ENCODE measurements around the gene MCEMP1.

GRCh38 chr19:7665076-7665475 is 11.8 kb upstream of the MCEMP1 start:
- TF ChIP-seq EZH2 (IDR thresholded peaks at IDR 0.05; ENCODE audit: insufficient read depth, low read length): no peak
- TF ChIP-seq CTCF (IDR thresholded peaks at IDR 0.05; ENCODE audit: insufficient read depth, low read depth, low read length): no peak

All from astrocyte (in vitro differentiated cells and primary cell).